Measurements from ENCODE around the gene HMCN1.

GRCh38 chr1:186207391-186208085 is 473.3 kb downstream of the HMCN1 start:
- TF ChIP-seq CTCF (conservative IDR thresholded peaks at IDR 0.05) = no peak
- TF ChIP-seq EZH2 (IDR thresholded peaks at IDR 0.05; ENCODE audit: low read depth) = no peak
